HG03196 (cell line): ENCODE data around the gene TRHDE.

Experiments used
- ATAC-seq: cut with Tn5 transposase; IDR thresholded peaks from one replicate; pipeline ENCODE4 v1.9.1; 2021; ENCODE audit not compliant: unreplicated experiment

Gene TRHDE

GRCh38 chr12:72307229-72307628, 35.1 kb downstream of the TRHDE start:
- no peak for ATAC-seq

- no peak for ATAC-seq
Observed at GRCh38 chr12:72311946-72312345, 39.8 kb downstream of the TRHDE start.

- no peak for ATAC-seq
Observed at GRCh38 chr12:72313806-72314205, 41.6 kb downstream of the TRHDE start.

- no peak for ATAC-seq
Observed at GRCh38 chr12:72315858-72316257, 43.7 kb downstream of the TRHDE start.

GRCh38 chr12:72318341-72318740, 46.2 kb downstream of the TRHDE start:
- no peak for ATAC-seq

- ATAC-seq: no peak
Observed at GRCh38 chr12:72323881-72324280, 51.7 kb downstream of the TRHDE start.

GRCh38 chr12:72330301-72330700, 58.1 kb downstream of the TRHDE start:
- ATAC-seq: no peak

- no peak for ATAC-seq
Observed at GRCh38 chr12:72330784-72331183, 58.6 kb downstream of the TRHDE start.

GRCh38 chr12:72337382-72337781, 65.2 kb downstream of the TRHDE start:
- ATAC-seq: no peak

GRCh38 chr12:72337946-72338345, 65.8 kb downstream of the TRHDE start:
- ATAC-seq: no peak

- no peak for ATAC-seq
Observed at GRCh38 chr12:72338437-72338836, 66.3 kb downstream of the TRHDE start.

- peak; percentile 83 for ATAC-seq
Observed at GRCh38 chr12:72346363-72346944, 74.3 kb downstream of the TRHDE start.

- ATAC-seq: no peak
Observed at GRCh38 chr12:72349491-72349890, 77.3 kb downstream of the TRHDE start.

- ATAC-seq: no peak
Observed at GRCh38 chr12:72359416-72359815, 87.2 kb downstream of the TRHDE start.

- no peak for ATAC-seq
Observed at GRCh38 chr12:72365151-72365550, 93.0 kb downstream of the TRHDE start.

GRCh38 chr12:72366255-72366654, 94.1 kb downstream of the TRHDE start:
- ATAC-seq: no peak

GRCh38 chr12:72368298-72368697, 96.1 kb downstream of the TRHDE start:
- ATAC-seq: no peak

GRCh38 chr12:72368719-72369422, 96.7 kb downstream of the TRHDE start:
- ATAC-seq: no peak

GRCh38 chr12:72369423-72369959, 97.3 kb downstream of the TRHDE start:
- ATAC-seq: no peak

GRCh38 chr12:72380441-72380840, 108.3 kb downstream of the TRHDE start:
- no peak for ATAC-seq

GRCh38 chr12:72388322-72388721, 116.2 kb downstream of the TRHDE start:
- no peak for ATAC-seq

GRCh38 chr12:72390146-72390545, 118.0 kb downstream of the TRHDE start:
- ATAC-seq: no peak

- ATAC-seq: no peak
Observed at GRCh38 chr12:72406111-72406510, 133.9 kb downstream of the TRHDE start.
